ENCODE results near the gene DEPDC7. TPM values are rescaled to one million over a fixed set of nuclear protein-coding genes. Genes with fewer than 3 reads are reported as not detected.

The DEPDC7 gene
- total and polyA plus RNA-seq, 2 of the 13 experiments (the other 11 are each of a cell fraction or from before 2014, with no cell fraction given) = 17.3 to 33.3 TPM

DNA sequence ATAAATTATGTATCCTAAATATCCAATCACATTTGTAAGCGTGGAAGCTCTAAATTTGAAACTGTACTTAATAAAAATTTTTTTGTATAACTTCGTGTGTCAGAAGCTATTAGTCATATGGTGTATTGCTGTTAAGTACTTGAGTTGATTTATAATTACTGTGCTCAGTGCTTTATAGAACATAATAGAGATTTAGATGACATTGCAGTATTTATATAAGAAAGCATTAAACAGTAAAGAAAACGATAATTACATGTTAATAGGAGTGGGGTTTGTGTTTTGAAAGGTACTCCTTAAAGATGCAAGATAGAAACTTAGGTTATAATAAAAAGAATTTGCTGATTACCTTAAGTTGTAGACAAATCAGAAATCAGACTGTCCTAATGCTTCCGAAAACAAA is 17.8 kb downstream of the DEPDC7 start:
- H2AFZ ChIP-seq (ENCODE audit: low read length) = no peak overlapping the region
- 69% methylated on average over 4 of the region's 4 CpGs for WGBS (ENCODE audit: low lambda C conversion rate)
- no peaks in the 10 kb centered on the region for H4K20me1 ChIP-seq (ENCODE audit: insufficient read depth, low read length)
- CTCF ChIA-PET (ENCODE audit: low intra/inter-chr PET ratio, low total read pairs) = no interaction called here
- H3K4me2 ChIP-seq (ENCODE audit: low read depth, low read length) = no peak overlapping the region
- H3K9ac ChIP-seq (ENCODE audit: insufficient read depth, low read depth, low read length) = no peak overlapping the region
- no peak for ATAC-seq
- no peak overlapping the region for H3K4me3 ChIP-seq (replicated peaks in 1 of 3; ENCODE audit: insufficient read depth in 1 of 3, low read depth in 2 of 3, low read length in 3 of 3)
- POLR2A ChIA-PET = no interaction called here
- TF ChIP-seq ETV6 (CRISPR knock-in tag; conservative IDR thresholded peaks at IDR 0.05) (no peak), ZNF790 (CRISPR knock-in tag; IDR thresholded peaks at IDR 0.05; ENCODE audit: borderline replicate concordance) (no peak), TMF1 (CRISPR knock-in tag; IDR thresholded peaks at IDR 0.05; ENCODE audit: low read depth) (no peak), FOXA1 (IDR thresholded peaks at IDR 0.05) (no peak), FOXA1 (CRISPR knock-in tag; IDR thresholded peaks at IDR 0.05) (no peak), POLR2G (IDR thresholded peaks at IDR 0.05; ENCODE audit: low read depth, low read length) (no peak), ISL2 (CRISPR knock-in tag; IDR thresholded peaks at IDR 0.05) (no peak), TBX2 (CRISPR knock-in tag; IDR thresholded peaks at IDR 0.05; ENCODE audit: borderline replicate concordance) (no peak), ZNF251 (CRISPR knock-in tag; IDR thresholded peaks at IDR 0.05) (no peak), PHF8 (CRISPR knock-in tag; IDR thresholded peaks at IDR 0.05) (no peak), HES4 (CRISPR knock-in tag; IDR thresholded peaks at IDR 0.05; ENCODE audit: borderline replicate concordance) (no peak), ATM (IDR thresholded peaks at IDR 0.05; ENCODE audit: borderline replicate concordance) (no peak), MAFF (IDR thresholded peaks at IDR 0.05; ENCODE audit: low read depth, low read length) (peak; percentile 53; the same call in 1 of the 2 replicates), MAFK (conservative IDR thresholded peaks at IDR 0.05 in 1 of 2, IDR thresholded peaks at IDR 0.05 in 1 of 2; ENCODE audit: low read length in 2 of 2) (peak; percentile 32 to 64; a peak in 3 of 4 replicates), ZNF256 (CRISPR knock-in tag; conservative IDR thresholded peaks at IDR 0.05) (no peak)
- H3K36me3 ChIP-seq (replicated peaks in 1 of 2; ENCODE audit: control insufficient read depth in 1 of 2, insufficient read depth in 2 of 2, low read length in 2 of 2) = peaks cover 1 to 24% of the 10 kb centered on the region in 2 experiments; a peak in 4 of 5 replicates
- H3K27ac ChIP-seq (ENCODE audit: extremely low read length, insufficient read depth, low read length) = no peak overlapping the region
- no peaks in the 10 kb centered on the region for H3K79me2 ChIP-seq (ENCODE audit: insufficient read depth, low read length)
- no peaks in the 10 kb centered on the region; a peak in 1 of 5 replicates for H3K27me3 ChIP-seq (ENCODE audit: control insufficient read depth in 1 of 2, insufficient read depth in 2 of 2, low read length in 2 of 2)
- BruUV-seq (replicated peaks) = no TSS peak
- intact Hi-C loops (cut with micrococcal nuclease; ENCODE audit: unreplicated experiment) (no loop called here), in situ Hi-C loops (cut with HindIII; ENCODE audit: extremely low pct_ligation_motif_present, low pct_unique_long_range_greater_than_20kb) (no loop called here)
- H3K9me3 ChIP-seq (ENCODE audit: low read length) = no peaks in the 10 kb centered on the region
- no peak for FAIRE-seq
- peaks cover 28% of the 10 kb centered on the region for H3K4me1 ChIP-seq (ENCODE audit: insufficient read depth, low read length)
- no peak for DNase-seq (ENCODE audit: low spot score)
